ENCODE measurements around the gene C1QL4.

C1QL4 gene

GRCh38 chr12:49332441-49332861 lies 4.5 kb downstream of the C1QL4 start:
- no peak for TF ChIP-seq CTCF (IDR thresholded peaks at IDR 0.05; ENCODE audit: low read depth, low read length, missing control alignments)
- H3K4me3 ChIP-seq (ENCODE audit: low read depth, low read length), result no peak overlapping the region
- DNase-seq (ENCODE audit: low read depth), result no peak

GRCh38 chr12:49331380-49332222 lies 5.4 kb downstream of the C1QL4 start:
- no peak for DNase-seq (ENCODE audit: low read depth)
- peak; percentile 50 for TF ChIP-seq CTCF (IDR thresholded peaks at IDR 0.05; ENCODE audit: low read depth, low read length, missing control alignments)

GRCh38 chr12:49330631-49331379 lies 6.2 kb downstream of the C1QL4 start:
- DNase-seq (ENCODE audit: low read depth), result no peak
- H3K4me3 ChIP-seq (ENCODE audit: low read depth, low read length), result no peak overlapping the region
- TF ChIP-seq CTCF (IDR thresholded peaks at IDR 0.05; ENCODE audit: low read depth, low read length, missing control alignments), result no peak

More at GRCh38 chr12:49331380-49332222, 5.4 kb downstream of the C1QL4 start:
- no peak overlapping the region for H3K4me3 ChIP-seq (ENCODE audit: low read depth, low read length)

- TF ChIP-seq CTCF (IDR thresholded peaks at IDR 0.05; ENCODE audit: low read depth, low read length, missing control alignments), result no peak
- H3K4me3 ChIP-seq (ENCODE audit: low read depth, low read length), result no peak overlapping the region
- no peak for DNase-seq (ENCODE audit: low read depth)
Observed at GRCh38 chr12:49330032-49330619, 6.9 kb downstream of the C1QL4 start.

- TF ChIP-seq CTCF (IDR thresholded peaks at IDR 0.05; ENCODE audit: low read depth, low read length, missing control alignments), result no peak
- no peak for DNase-seq (ENCODE audit: low read depth)
- H3K4me3 ChIP-seq (ENCODE audit: low read depth, low read length), result no peak overlapping the region
Observed at GRCh38 chr12:49328816-49329215, 8.2 kb downstream of the C1QL4 start.

- no peak for TF ChIP-seq CTCF (IDR thresholded peaks at IDR 0.05; ENCODE audit: low read depth, low read length, missing control alignments)
- H3K4me3 ChIP-seq (ENCODE audit: low read depth, low read length), result no peak overlapping the region
- DNase-seq (ENCODE audit: low read depth), result no peak
Observed at GRCh38 chr12:49327887-49328286, 9.1 kb downstream of the C1QL4 start.
